NCI-H345 (cell line): ENCODE data around the gene WSB2.
"Not testable (repeated sequence)": the region's sequence is repeated elsewhere in the genome, so short reads cannot be mapped to it uniquely, and the experiment has no call there.

ENCODE experiments used
- DNase-seq: peaks from one replicate; lab custom pipeline; 2025; lab: John Stamatoyannopoulos, UW

Gene WSB2

GRCh38 chr12:118035190-118036041 lies 25.6 kb downstream of the WSB2 start:
- peak; percentile 36 for DNase-seq

GRCh38 chr12:118034429-118035189 lies 26.4 kb downstream of the WSB2 start:
- DNase-seq = peak; percentile 34

- no peak for DNase-seq
These were observed 27.1 kb downstream of the WSB2 start for GRCh38 chr12:118033902-118034301.

GRCh38 chr12:118033323-118033722 lies 27.7 kb downstream of the WSB2 start:
- DNase-seq = no peak

GRCh38 chr12:118032188-118032587 lies 28.8 kb downstream of the WSB2 start:
- no peak for DNase-seq

- no peak for DNase-seq
These were observed 31.8 kb downstream of the WSB2 start for GRCh38 chr12:118029166-118029565.

- no peak for DNase-seq
These were observed 35.8 kb downstream of the WSB2 start for GRCh38 chr12:118025168-118025567.

- no peak for DNase-seq
These were observed 37.6 kb downstream of the WSB2 start for GRCh38 chr12:118023301-118023860.

- no peak for DNase-seq
These were observed 38.3 kb downstream of the WSB2 start for GRCh38 chr12:118022728-118023109.

- DNase-seq = not testable (repeated sequence)
These were observed 38.8 kb downstream of the WSB2 start for GRCh38 chr12:118022097-118022727.

- DNase-seq = no peak
These were observed 40.9 kb downstream of the WSB2 start for GRCh38 chr12:118020036-118020435.

GRCh38 chr12:118017926-118018325 lies 43.1 kb downstream of the WSB2 start:
- DNase-seq = no peak

- peak; percentile 99 for DNase-seq
These were observed 44.3 kb downstream of the WSB2 start, which contains the start of gene RFC5 for GRCh38 chr12:118016424-118017264. RFC5 (plus strand) TSS chr12:118016703; CDS start chr12:118016828, 125 bp downstream.

GRCh38 chr12:118015944-118016343 lies 45.0 kb downstream of the WSB2 start:
- DNase-seq = no peak

- no peak for DNase-seq
These were observed 45.7 kb downstream of the WSB2 start for GRCh38 chr12:118015306-118015705.

GRCh38 chr12:118013283-118013682 lies 47.7 kb downstream of the WSB2 start:
- no peak for DNase-seq

- no peak for DNase-seq
These were observed 49.0 kb downstream of the WSB2 start for GRCh38 chr12:118011961-118012360.

GRCh38 chr12:118011377-118011776 lies 49.6 kb downstream of the WSB2 start:
- DNase-seq = no peak

- DNase-seq = no peak
These were observed 50.1 kb downstream of the WSB2 start for GRCh38 chr12:118010903-118011302.

GRCh38 chr12:117999806-118000205 lies 61.2 kb downstream of the WSB2 start:
- DNase-seq = not testable (repeated sequence)

- DNase-seq = no peak
These were observed 62.3 kb downstream of the WSB2 start for GRCh38 chr12:117998719-117999118.
